Tracheal epithelial cell (primary cell): ENCODE data around the gene OPN1SW. TPM values are rescaled to one million over a fixed set of nuclear protein-coding genes. Genes with fewer than 3 reads are reported as not detected.

ENCODE experiments used
- total RNA-seq: library from RNA; depleted of rRNA; stranded (reverse); fragments of >200 nt; gene quantifications from 2 replicates; pipeline ENCODE4 v1.2.1, GENCODE V29; 2014

OPN1SW gene
- total RNA-seq, result not detected in 2 replicates

GRCh38 chr7:128775744-128776474 lies at the start of gene OPN1SW:
TSS of gene OPN1SW (minus strand) at chr7:128775794. CDS start at chr7:128775781, 13 bp downstream.

GRCh38 chr7:128791121-128791971 lies 15.8 kb upstream of the OPN1SW start, which contains the start of gene CCDC136:
TSS of gene CCDC136 (plus strand) at chr7:128791968. CDS start at chr7:128792412, 444 bp downstream.

GRCh38 chr7:128739048-128739962 lies 36.3 kb downstream of the OPN1SW start, which contains the start of gene CALU:
TSS of gene CALU (plus strand) at chr7:128739359. CDS start at chr7:128748584, 9,225 bp downstream.

Other genes starting within 250 kb of the OPN1SW start
- gene GARIN1A, start 103.5 kb downstream of the OPN1SW start, total RNA-seq, result 0.24 TPM in 1 of 2 replicates, not detected in the other
- 104 and 284 TPM in 2 replicates for gene CALU, start 36.4 kb downstream of the OPN1SW start, total RNA-seq
- gene CCDC136, start 16.2 kb upstream of the OPN1SW start, total RNA-seq, result 0.24 and 0.43 TPM in 2 replicates
- gene FLNC, start 54.6 kb upstream of the OPN1SW start, total RNA-seq, result 0.64 and 8.0 TPM in 2 replicates
- gene ATP6V1F, start 87.1 kb upstream of the OPN1SW start, total RNA-seq, result 146 and 176 TPM in 2 replicates
- gene KCP, start 134.9 kb upstream of the OPN1SW start, total RNA-seq, result 0.43 and 0.72 TPM in 2 replicates
- gene IRF5, start 162.1 kb upstream of the OPN1SW start, total RNA-seq, result 8.9 and 13.9 TPM in 2 replicates